Activated CD8-positive, alpha-beta memory T cell treated with anti-CD3 and anti-CD28 coated beads, Interleukin-2, amount 10 ng/mL, durations not matched to agents 7 days and 5 days (primary cell): ENCODE measurements around the gene SGSM1. TPM values are rescaled to one million over a fixed set of nuclear protein-coding genes. Genes with fewer than 3 reads are reported as not detected.

ENCODE experiments used
- ATAC-seq: fragments of 150-1000 bp; cut with Tn5 transposase; one replicate; pipeline ENCODE4 v1.10.0; 2021; ENCODE audit warnings: moderate library complexity
- CTCF ChIA-PET: fragments of 350-600 bp; sonication (Branson Sonifier 250); formaldehyde crosslinking; loops from one replicate; lab custom pipeline; 2021; ENCODE audit warnings: antibody characterized with exemption; lab: Charles Lee
- DNase-seq: peaks from one replicate; pipeline ENCODE4 v3.0.0-alpha.2; 2020
- H3K27ac Mint-ChIP-seq: one replicate; pipeline ENCODE4 v1.8.0; 2021; ENCODE audit warnings: mild to moderate bottlenecking, mixed read lengths
- H3K27me3 Mint-ChIP-seq: one replicate; pipeline ENCODE4 v1.8.0; 2021; ENCODE audit warnings: mixed read lengths
- H3K36me3 Mint-ChIP-seq: one replicate; pipeline ENCODE4 v1.8.0; 2021; ENCODE audit warnings: mild to moderate bottlenecking, mixed read lengths
- H3K4me1 Mint-ChIP-seq: one replicate; pipeline ENCODE4 v1.8.0; 2021; ENCODE audit warnings: mixed read lengths
- H3K4me3 Mint-ChIP-seq: one replicate; pipeline ENCODE4 v1.8.0; 2021; ENCODE audit warnings: mild to moderate bottlenecking, moderate library complexity, mixed read lengths
- H3K9me3 Mint-ChIP-seq: one replicate; pipeline ENCODE4 v1.8.0; 2022; ENCODE audit warnings: low read depth, mixed read lengths
- total RNA-seq, 2 experiments: library from RNA; stranded (reverse); gene quantifications; one replicate each; pipeline ENCODE4 v1.2.3, GENCODE V29; 2021

Gene SGSM1
- total RNA-seq, 2 experiments from 2014 or later = 0.09 TPM

GRCh38 chr22:24775769-24776492 is 30.1 kb upstream of the SGSM1 start:
- peaks cover 10% of the 10 kb centered on the region for H3K4me1 Mint-ChIP-seq
- ATAC-seq (no peak), DNase-seq (no peak)
- CTCF ChIA-PET = interaction anchor here (0.9 to 1.0 kb wide), 2 partner anchors 27 to 74 kb away, joined by 4 to 7 read pairs; no protein-coding TSS in a partner anchor
- H3K36me3 Mint-ChIP-seq = no peaks in the 10 kb centered on the region
- H3K4me3 Mint-ChIP-seq = no peak overlapping the region
- no peaks in the 10 kb centered on the region for H3K9me3 Mint-ChIP-seq
- no peak overlapping the region for H3K27ac Mint-ChIP-seq
- H3K27me3 Mint-ChIP-seq = peaks cover 46% of the 10 kb centered on the region

DNA sequence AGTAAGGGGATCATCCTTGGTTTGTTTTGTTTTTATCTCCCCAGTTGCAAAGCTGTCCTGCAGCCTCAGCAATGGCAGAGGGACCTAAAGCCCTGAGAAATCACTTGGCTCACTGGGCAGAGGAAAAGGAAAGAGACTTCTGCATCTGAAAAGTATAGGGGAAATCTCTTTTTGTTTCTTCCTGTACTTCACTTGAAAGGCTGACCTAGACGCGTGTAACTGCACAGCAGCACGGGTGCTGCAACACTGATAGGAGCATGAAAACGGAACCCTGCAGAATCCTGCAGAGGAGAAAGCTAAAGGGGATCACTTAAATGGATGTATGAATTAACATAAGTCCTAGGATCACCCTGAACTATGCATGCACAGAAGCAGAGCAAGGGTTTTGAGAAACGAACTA is 29.5 kb upstream of the SGSM1 start:
- H3K9me3 Mint-ChIP-seq = no peaks in the 10 kb centered on the region
- DNase-seq (no peak), ATAC-seq (no peak)
- no peak overlapping the region for H3K4me3 Mint-ChIP-seq
- CTCF ChIA-PET = interaction anchor here (0.9 to 1.0 kb wide), 2 partner anchors 27 to 74 kb away, joined by 4 to 7 read pairs; no protein-coding TSS in a partner anchor
- peaks cover 10% of the 10 kb centered on the region for H3K4me1 Mint-ChIP-seq
- H3K36me3 Mint-ChIP-seq = no peaks in the 10 kb centered on the region
- H3K27ac Mint-ChIP-seq = no peak overlapping the region
- H3K27me3 Mint-ChIP-seq = peaks cover 42% of the 10 kb centered on the region

- DNase-seq (no peak), ATAC-seq (no peak)
- no peaks in the 10 kb centered on the region for H3K36me3 Mint-ChIP-seq
- H3K27ac Mint-ChIP-seq = no peak overlapping the region
- no peaks in the 10 kb centered on the region for H3K4me1 Mint-ChIP-seq
- peaks cover 11% of the 10 kb centered on the region for H3K27me3 Mint-ChIP-seq
- H3K9me3 Mint-ChIP-seq = no peaks in the 10 kb centered on the region
- no peak overlapping the region for H3K4me3 Mint-ChIP-seq
- CTCF ChIA-PET = interaction anchor here (1.2 to 3.7 kb wide), 2 partner anchors 13 to 31 kb away, joined by 3 to 11 read pairs; no protein-coding TSS in a partner anchor
Measured at GRCh38 chr22:24789516-24789915, 16.5 kb upstream of the SGSM1 start.

GRCh38 chr22:24791362-24791761 is 14.6 kb upstream of the SGSM1 start:
- Mint-ChIP-seq H3K27me3 (peaks cover 11% of the 10 kb centered on the region), H3K9me3 (no peaks in the 10 kb centered on the region), H3K4me1 (no peaks in the 10 kb centered on the region), H3K36me3 (no peaks in the 10 kb centered on the region), H3K4me3 (no peak overlapping the region), H3K27ac (no peak overlapping the region)
- DNase-seq = no peak
- CTCF ChIA-PET = interaction anchor here (1.0 to 1.6 kb wide), 2 partner anchors 9 to 11 kb away, joined by 3 to 4 read pairs; no protein-coding TSS in a partner anchor
- no peak for ATAC-seq

DNA sequence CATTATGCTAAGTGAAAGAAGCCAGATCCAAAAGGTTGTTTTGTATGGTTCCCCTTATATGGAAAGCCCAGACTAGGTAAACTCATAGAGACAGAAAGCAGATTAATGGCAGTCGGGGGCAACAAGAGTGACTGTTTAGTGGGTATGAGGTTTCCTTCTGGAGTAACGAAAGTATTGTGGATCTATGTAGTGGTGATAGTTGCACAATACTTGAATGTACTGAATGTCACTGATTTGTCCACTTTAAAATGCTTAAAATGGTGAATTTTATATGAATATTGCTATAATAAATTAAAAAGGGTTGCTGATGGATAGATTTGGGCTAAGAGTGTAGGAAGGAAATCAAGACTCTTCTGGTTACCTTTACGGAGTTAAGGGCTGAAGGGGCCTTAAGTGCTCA is 10.0 kb upstream of the SGSM1 start:
- DNase-seq (no peak), ATAC-seq (no peak)
- CTCF ChIA-PET = no interaction called here
- Mint-ChIP-seq H3K9me3 (no peaks in the 10 kb centered on the region), H3K4me3 (no peak overlapping the region), H3K27ac (no peak overlapping the region), H3K27me3 (peaks cover 8% of the 10 kb centered on the region), H3K36me3 (no peaks in the 10 kb centered on the region), H3K4me1 (no peaks in the 10 kb centered on the region)

GRCh38 chr22:24796860-24797259 is 9.2 kb upstream of the SGSM1 start:
- ATAC-seq (no peak), DNase-seq (no peak)
- Mint-ChIP-seq H3K9me3 (no peaks in the 10 kb centered on the region), H3K27me3 (peaks cover 6% of the 10 kb centered on the region), H3K4me1 (peaks cover 4% of the 10 kb centered on the region), H3K36me3 (no peaks in the 10 kb centered on the region), H3K4me3 (no peak overlapping the region), H3K27ac (no peak overlapping the region)
- CTCF ChIA-PET = no interaction called here

- DNase-seq (peak; percentile 47), ATAC-seq (peak; percentile 21)
- Mint-ChIP-seq H3K27me3 (peaks cover 11% of the 10 kb centered on the region), H3K4me3 (no peak overlapping the region), H3K27ac (peak overlapping the region; percentile 55), H3K9me3 (no peaks in the 10 kb centered on the region), H3K36me3 (no peaks in the 10 kb centered on the region), H3K4me1 (peaks cover 20% of the 10 kb centered on the region)
- CTCF ChIA-PET = interaction anchor here (0.8 to 2.9 kb wide), 11 partner anchors 10 to 247 kb away, joined by 3 to 15 read pairs (median 5); partner anchors contain the start of gene PIWIL3
Measured at GRCh38 chr22:24801901-24802465, 4.0 kb upstream of the SGSM1 start.

DNA sequence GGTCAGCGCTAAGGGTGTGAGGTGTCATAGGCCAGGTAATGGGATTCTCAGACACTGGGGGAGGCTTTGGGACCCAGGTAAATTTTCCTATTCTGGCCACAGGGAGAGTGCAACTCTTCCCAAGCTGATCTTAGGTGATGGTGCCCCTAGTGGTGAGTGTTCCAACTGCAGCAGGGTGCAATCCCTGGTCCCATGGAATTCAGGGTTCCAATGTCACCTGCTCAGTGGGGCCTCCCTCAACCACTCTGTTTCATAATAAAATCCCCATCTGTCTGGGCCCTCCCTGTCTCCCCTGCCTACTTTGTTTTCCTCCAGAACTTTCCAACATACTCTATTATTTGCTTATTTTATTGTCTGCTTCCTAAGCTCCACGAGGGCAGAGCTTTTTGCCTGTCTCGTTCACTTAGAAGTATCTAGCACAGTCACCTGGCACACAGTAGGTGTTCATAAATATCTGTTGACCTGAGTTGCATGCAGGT is 2.9 kb upstream of the SGSM1 start:
- peaks cover 22% of the 10 kb centered on the region for H3K4me1 Mint-ChIP-seq
- H3K36me3 Mint-ChIP-seq = no peaks in the 10 kb centered on the region
- CTCF ChIA-PET = interaction anchor here (0.7 to 2.9 kb wide), 19 partner anchors 9 to 257 kb away, joined by 3 to 15 read pairs (median 4); partner anchors contain the start of gene PIWIL3
- peak; percentile 55 for DNase-seq
- ATAC-seq = no peak
- no peaks in the 10 kb centered on the region for H3K9me3 Mint-ChIP-seq
- peaks cover 15% of the 10 kb centered on the region for H3K27me3 Mint-ChIP-seq
- no peak overlapping the region for H3K27ac Mint-ChIP-seq
- no peak overlapping the region for H3K4me3 Mint-ChIP-seq

GRCh38 chr22:24806663-24807001 is 621 bp downstream of the SGSM1 start:
- Mint-ChIP-seq H3K9me3 (no peaks in the 10 kb centered on the region), H3K27ac (no peak overlapping the region), H3K4me3 (no peak overlapping the region), H3K27me3 (peaks cover 25% of the 10 kb centered on the region), H3K36me3 (no peaks in the 10 kb centered on the region), H3K4me1 (peaks cover 34% of the 10 kb centered on the region)
- ATAC-seq (no peak), DNase-seq (no peak)
- CTCF ChIA-PET = interaction anchor here (1.7 kb wide), 1 partner anchor 44 kb away, joined by 8 read pairs; no protein-coding TSS in a partner anchor

DNA sequence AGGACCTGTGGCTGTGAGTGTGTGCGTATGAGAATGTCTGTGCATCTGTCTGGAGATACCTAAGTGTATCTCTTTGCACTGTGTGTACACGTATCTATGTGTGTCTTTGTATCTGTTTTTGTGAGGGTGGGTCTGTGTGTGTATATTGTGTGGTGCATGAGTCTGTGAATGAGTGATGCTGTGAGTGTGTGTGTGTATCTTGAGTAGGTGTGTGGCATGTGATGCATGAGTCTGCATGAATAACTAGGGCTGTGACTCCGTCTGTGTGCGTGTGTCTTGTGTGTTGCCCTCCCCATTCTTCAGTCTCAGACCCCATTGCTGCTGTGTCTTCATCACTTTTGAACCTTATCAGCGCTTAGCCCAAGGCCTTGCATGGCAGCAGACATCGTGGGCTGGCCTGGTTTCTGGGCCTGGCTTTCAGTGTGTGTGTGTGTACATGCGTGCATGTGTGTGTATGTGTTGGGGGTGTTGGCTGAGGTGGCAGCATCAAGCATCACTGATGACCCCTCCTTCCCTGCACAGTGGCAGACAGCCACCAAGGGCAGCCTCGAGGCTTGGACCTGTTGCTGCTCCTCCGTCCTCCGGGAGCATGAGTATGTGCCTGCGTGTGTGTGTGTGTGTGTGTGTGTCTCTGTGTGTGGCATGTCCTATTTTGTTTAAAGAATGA is 1.4 kb downstream of the SGSM1 start:
- peaks cover 26% of the 10 kb centered on the region for H3K4me1 Mint-ChIP-seq
- H3K27me3 Mint-ChIP-seq = peaks cover 28% of the 10 kb centered on the region
- H3K9me3 Mint-ChIP-seq = no peaks in the 10 kb centered on the region
- DNase-seq (no peak), ATAC-seq (no peak)
- no peaks in the 10 kb centered on the region for H3K36me3 Mint-ChIP-seq
- no peak overlapping the region for H3K27ac Mint-ChIP-seq
- CTCF ChIA-PET = no interaction called here
- H3K4me3 Mint-ChIP-seq = no peak overlapping the region

DNA sequence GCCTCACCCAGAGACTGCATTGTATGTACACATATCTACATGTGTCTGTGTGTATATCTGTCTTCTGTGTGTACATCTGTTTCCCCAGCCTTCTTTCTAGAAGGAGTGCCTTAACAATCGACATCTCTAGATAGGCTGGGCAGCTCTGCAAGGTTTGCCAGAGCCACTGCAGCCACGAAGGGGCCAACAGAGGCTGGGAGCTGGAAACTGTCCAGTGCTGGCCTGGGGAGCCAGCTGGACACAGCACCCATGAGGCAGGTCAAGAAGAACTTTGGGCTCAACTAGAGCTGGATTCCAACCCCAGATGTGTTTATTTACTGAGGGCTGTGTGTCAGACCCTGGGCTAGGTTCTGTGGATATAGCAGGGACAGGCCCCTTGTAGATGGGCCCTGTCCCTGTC is 3.3 kb downstream of the SGSM1 start:
- DNase-seq (no peak), ATAC-seq (no peak)
- no peak overlapping the region for H3K27ac Mint-ChIP-seq
- H3K27me3 Mint-ChIP-seq = peaks cover 29% of the 10 kb centered on the region
- H3K4me3 Mint-ChIP-seq = no peak overlapping the region
- CTCF ChIA-PET = no interaction called here
- no peaks in the 10 kb centered on the region for H3K36me3 Mint-ChIP-seq
- no peaks in the 10 kb centered on the region for H3K9me3 Mint-ChIP-seq
- peaks cover 19% of the 10 kb centered on the region for H3K4me1 Mint-ChIP-seq

DNA sequence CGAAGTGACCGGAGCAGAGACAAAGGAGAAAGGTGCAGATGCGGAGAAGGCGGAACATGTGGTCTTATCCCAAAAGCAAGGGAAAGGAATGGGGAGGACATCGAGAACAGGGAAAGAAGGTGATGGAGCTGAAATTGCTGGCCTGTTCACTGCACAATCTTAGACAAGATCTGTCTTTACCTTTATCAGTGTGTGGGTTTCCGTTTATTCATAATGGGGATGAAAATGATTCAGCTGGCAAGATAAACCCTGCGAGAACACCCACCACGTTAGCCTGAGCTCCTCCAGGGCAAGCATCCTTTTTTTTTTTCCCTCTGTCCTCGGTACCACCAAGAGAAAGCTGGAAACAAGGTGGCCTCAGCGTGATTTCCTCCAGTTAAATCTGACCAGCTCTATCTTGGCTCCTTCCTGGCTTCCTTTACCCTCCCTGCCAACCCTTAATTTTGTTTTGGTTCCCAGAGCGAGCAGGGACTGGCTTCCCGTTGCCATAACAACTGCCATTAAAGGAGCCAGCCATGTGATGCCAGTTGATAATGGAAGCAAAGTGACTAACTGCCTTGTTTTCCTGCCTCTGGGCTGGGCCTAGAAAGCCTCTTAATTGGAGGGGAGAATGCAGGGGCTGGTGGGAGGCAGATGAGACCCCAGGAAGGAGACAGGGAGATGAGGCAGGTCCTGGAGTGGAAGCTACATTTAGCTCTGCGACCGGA is 4.2 kb downstream of the SGSM1 start:
- H3K9me3 Mint-ChIP-seq = peaks cover 2% of the 10 kb centered on the region
- no peak overlapping the region for H3K4me3 Mint-ChIP-seq
- CTCF ChIA-PET = no interaction called here
- peaks cover 24% of the 10 kb centered on the region for H3K27me3 Mint-ChIP-seq
- DNase-seq (no peak), ATAC-seq (no peak)
- peaks cover 2% of the 10 kb centered on the region for H3K36me3 Mint-ChIP-seq
- peaks cover 19% of the 10 kb centered on the region for H3K4me1 Mint-ChIP-seq
- no peak overlapping the region for H3K27ac Mint-ChIP-seq
